ENCODE measurements around the gene MACIR. TPM values are rescaled to one million over a fixed set of nuclear protein-coding genes. Genes with fewer than 3 reads are reported as not detected.

Gene MACIR
- total RNA-seq (2022; extraction: Qiagen RNA extraction): 16.6 to 20.7 TPM (median 19.2 TPM) in 5 replicates

GRCh38 chr5:103258368-103258956 is at the start of gene MACIR:
Gene MACIR, plus strand, starts transcription at chr5:103258763. Its CDS starts 17,157 bp downstream, at chr5:103275920.

Other genes starting within 250 kb of the MACIR start
- gene GIN1, start 138.6 kb upstream of the MACIR start, total RNA-seq (2022; extraction: Qiagen RNA extraction): 4.1 to 6.9 TPM (median 4.1 TPM) in 5 replicates
- gene PPIP5K2, start 138.5 kb upstream of the MACIR start, total RNA-seq (2022; extraction: Qiagen RNA extraction): 13.6 to 27.7 TPM (median 20.6 TPM) in 5 replicates